HG03558 (cell line): ENCODE data around the gene ABLIM3.

ENCODE experiments used
- ATAC-seq: cut with Tn5 transposase; IDR thresholded peaks from one replicate; pipeline ENCODE4 v1.9.1; 2021; ENCODE audit warnings: moderate number of reproducible peaks; ENCODE audit not compliant: unreplicated experiment; ENCODE audit errors: extremely low read depth

ABLIM3 gene

DNA sequence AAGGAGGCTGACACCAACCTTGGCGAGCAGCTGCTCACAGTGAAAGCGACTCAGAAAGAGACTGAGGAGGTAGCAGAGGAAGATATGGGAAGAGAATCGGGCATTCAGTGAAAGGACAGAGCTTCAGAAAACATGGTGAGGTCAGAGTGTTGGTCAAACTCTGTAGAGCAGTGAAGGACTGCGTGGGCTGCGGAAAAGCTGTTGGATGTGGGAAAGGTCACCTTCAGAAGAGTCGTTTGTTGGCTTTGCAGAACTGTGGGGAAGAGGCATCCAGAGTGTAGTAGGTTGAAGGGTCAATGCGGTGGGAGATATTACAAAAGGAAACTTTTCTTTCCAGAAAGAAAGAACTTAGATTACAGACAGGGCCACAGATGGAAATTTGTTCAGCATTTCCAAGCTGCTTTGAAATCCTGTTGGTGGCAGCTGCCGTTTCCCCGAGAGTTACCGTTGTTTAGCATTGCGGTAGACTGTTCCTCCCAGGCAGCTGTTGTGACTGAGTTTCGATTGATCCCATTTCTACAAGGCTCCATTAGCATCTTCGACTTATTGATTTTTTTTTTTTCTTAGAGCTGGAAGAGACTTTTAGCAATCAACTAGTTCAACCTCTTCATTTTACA lies 72.1 kb downstream of the ABLIM3 start:
- ATAC-seq: no peak

DNA sequence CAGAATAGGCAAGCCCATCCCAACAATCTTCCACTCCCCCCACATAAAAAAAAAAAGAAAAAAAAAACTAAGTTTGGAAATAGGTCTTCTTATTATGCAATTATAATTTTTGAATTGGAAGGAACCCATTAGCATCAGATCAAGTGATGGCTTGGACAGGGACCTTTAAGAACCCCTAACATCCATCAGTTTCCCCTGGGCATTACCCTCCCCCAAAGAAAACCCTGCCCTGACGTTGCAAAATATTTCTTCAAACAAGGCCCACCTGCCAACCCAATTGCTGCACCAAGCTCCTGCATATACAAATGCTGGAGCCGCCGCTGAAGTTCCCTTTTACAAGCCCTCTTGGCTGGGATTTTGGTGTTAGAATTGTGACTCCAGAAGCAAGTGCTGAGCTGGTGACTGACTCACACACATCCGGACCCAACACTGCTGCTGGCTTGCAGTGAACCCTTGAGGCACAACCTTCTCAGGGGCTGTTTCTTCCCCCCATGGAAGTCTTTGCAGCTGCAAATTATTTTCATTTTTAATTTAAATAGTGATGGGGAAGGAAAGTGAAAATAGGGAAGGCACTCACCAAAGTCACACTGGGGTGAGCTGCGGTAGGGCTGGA lies 74.3 kb downstream of the ABLIM3 start:
- ATAC-seq: no peak

DNA sequence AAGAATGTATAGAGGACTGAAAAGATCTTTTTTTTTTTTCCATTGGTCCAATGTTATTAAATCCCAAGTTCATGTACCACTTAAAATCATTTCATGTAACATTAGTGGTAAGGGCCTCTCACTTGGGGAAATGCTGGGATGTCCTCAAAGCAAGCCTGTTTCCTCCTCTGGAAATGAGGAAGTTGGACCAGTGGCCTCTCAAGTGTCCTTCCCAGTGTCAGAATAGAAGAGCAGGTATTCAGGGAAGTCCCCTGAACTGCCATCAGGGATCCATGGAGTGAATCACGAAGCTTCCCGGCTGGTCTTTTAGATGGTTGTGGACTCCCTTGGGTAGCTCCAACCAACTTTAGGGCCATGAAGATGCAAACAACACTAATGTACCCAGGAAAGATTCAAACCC lies 75.2 kb downstream of the ABLIM3 start:
- ATAC-seq: no peak

DNA sequence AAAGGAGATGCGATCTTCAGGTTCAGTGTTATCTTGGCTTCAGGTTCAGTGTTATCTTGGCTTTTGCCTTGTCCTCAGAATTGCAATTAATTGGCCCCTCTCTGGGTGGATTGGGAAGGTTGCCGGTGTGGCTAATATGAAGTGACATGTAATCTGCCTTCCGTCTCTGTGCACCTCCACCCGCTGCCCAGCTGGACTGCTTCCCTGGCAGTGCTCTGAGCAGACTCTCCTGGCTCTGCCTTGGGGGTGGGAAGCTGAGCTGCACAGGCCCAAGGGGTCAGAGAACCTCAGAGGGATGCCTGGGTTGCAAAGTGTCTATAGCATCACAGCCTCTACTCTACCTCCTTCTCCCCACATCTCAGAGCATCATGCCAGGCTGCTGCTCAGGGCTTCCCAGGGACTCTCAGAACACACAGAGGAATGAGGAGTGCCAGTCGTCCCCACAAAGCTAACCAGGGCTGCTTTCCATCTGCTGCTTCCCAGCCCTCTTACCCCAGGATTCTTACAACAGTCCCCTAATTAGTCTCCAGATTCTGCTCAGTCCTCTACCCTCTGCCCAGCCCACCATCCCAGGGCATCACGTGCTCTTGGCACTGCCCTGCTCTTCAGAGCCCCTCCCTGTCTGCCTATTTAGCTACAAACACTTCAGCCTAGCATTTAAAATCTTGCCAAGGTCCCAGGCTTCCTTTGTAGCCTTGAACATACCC lies 76.0 kb downstream of the ABLIM3 start:
- ATAC-seq: no peak

DNA sequence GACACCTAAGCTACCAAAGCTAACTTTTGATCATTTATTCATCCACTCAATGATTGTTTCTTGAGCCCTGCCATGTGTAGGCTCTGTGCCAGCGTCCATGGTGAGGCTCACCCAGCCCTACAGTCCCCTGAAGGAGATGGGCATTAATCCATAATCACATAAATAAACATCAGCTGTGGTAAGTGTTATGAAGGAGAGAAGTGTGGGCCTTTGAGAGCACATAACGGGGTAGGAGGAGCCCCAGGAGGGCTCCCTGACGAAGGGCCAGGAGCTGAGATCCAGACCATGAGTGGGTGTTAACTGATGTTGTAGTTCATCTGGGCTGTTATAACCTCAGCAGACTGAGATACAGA lies 76.5 kb downstream of the ABLIM3 start:
- ATAC-seq: no peak

DNA sequence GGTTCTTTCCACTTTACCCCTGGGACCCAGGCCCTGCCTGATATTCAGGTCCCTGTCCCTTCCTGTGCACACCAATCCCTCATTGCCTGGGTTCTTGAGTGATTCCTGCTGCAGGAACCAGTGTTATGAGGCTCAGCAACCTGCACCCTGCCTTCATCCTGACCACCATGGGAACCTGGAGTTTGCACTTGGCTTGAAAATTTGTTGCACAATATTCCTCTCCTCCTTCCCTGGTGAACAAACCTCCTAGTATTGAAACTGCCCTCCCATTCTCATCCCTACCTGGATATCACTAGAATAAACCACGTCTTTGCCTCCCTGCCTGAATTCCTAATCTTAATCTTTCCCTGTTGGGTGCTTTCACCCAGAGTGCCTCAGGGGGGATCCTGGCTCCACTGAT lies 78.3 kb downstream of the ABLIM3 start:
- ATAC-seq: no peak

DNA sequence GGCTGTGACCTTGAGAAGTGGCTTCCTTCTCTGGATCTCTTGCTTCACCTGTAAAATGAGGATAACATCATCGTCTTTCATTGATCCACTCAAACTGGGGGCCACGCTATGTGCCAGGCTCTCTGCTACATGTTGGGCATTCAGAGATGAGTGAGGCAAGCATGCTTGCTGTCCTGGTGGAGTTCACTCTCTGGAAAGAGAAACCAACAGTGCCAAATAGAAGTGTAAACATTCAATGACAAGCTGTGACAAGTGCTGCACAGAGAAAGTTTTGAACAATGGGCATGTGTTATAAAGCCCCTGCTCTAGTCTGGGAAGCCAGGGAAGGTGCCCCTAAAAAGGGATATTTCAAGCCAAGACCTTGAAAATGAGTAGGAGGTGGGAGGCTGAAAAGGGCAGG lies 79.5 kb downstream of the ABLIM3 start:
- no peak for ATAC-seq

DNA sequence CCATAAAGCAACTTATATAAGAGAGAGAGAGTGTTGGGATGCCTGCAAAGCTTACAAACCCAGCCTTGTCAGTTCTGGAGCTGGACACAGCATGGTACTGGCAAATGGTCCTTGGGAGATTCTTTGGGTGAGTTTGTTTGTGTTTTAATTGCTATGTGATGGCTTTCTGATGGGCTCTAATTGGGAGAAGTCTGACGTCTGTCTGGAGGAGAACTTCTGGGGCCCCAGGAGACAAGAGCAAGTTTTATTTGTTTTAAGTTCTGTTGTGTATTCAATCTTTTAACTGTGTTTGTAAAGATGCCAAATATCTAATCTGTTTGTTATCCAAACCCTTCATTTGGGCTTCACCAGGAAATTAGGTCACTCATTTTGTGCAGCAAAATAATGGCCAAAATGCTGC lies 80.0 kb downstream of the ABLIM3 start:
- ATAC-seq: no peak

DNA sequence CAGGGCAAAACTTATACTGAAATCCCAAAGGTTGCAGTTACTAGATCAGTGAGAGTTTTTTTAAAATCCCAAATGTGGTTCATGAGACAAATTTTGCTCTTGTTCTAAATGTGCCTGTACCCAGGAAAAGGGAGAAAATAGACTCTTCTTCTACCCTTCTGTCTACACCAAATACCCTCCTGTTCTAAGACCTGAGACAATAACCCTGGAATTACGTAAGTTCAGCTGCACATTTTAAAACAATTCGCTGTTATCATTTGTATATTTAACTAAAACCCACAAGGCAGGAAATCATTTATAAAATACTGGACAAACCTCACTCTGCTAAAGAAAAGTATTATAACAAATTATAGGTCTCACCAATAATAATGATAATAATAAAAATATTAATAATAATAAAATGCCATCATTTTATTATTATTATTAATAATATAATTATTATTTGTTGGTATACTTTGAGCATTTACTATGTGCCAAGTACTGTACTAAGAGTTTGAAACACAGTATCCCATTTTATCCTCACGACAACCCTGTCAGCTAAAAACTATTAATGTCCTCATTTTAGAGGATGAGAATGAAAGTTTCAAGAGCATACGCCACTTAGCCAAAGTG lies 80.5 kb downstream of the ABLIM3 start:
- ATAC-seq: no peak

DNA sequence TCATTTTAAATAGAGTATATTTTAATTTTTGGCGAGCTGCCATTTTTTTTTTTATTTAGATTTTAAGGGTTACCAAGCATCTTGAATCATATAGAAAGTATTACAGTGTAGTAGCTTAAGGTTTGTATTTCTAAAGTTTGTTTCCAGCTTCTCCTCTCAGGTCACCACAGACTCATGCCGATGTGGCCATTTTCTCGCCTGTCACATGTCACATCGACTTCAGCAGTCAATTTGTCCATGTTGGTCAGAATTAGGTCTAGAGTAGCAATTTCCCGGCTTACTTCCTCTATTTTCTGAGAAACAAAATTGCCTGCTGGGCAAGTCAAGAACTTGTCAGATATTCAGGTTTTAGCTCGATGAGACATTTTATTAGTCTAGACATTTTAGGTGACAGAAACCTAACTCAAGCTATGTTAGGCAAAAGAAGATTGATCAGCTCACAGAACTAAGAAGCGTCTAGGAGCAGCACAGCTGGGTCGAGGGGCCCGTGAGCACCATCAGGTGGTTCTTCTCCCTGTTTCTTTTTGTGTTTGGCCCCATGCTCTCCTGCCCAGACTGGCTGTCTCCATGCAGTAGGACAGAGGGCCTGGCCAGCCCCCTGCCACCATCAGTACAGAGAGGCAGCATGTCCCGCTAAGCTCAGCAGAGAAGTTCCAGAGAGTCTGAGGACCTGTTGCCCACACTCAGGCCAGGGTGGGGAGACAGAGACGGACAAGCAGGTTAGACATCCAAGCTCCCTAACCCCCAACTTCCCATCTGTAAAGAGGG lies 82.0 kb downstream of the ABLIM3 start:
- ATAC-seq: no peak

DNA sequence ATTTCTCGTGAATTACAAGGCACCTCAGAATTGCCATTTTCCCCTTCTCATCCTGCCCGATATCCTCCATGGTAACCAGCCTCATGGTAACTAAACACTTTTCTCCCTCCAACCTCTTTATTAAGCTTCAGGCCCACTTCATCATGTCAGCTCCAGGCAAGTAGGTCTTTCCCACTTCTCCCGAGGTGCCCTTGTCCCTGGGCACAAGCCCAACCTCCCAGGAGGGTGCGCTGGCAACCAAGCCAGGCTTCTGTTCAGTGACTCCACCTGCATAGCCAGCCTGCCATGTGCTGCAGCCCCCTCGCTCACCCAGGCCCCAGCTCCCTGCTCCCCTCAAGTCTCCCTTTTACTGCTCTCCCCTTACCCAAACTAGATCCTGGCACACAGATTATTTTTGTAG lies 83.0 kb downstream of the ABLIM3 start:
- no peak for ATAC-seq

DNA sequence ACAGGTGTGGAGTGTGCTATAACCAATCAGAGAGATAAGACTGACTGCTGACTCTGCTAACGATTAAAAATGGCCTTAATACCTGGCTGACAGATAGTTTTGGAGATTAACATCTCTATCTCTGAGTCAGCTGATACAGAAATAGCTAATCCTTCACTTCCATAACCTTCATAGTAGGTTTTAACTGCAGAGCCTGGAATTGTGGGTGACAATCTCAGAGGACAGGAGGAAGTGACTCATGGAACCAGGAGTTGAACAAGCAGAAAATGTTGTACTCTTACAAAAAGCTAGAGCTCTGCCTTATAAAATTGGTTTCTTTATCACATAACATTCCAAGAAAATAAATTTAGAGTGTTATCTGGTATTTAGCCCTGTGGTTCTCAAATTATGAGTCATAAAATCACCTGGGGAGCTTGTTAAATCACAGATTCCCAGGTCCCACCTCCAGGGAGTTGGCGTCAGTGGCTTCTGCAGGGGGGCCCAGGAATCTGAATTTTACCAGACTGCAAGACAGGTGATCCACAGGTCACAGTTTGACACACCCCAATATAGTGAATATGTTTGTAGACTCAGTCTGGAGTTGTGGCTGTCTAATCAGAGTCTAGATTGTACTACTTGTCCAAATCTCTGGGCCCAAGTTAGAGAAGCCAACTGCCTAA lies 86.0 kb downstream of the ABLIM3 start:
- ATAC-seq: no peak

DNA sequence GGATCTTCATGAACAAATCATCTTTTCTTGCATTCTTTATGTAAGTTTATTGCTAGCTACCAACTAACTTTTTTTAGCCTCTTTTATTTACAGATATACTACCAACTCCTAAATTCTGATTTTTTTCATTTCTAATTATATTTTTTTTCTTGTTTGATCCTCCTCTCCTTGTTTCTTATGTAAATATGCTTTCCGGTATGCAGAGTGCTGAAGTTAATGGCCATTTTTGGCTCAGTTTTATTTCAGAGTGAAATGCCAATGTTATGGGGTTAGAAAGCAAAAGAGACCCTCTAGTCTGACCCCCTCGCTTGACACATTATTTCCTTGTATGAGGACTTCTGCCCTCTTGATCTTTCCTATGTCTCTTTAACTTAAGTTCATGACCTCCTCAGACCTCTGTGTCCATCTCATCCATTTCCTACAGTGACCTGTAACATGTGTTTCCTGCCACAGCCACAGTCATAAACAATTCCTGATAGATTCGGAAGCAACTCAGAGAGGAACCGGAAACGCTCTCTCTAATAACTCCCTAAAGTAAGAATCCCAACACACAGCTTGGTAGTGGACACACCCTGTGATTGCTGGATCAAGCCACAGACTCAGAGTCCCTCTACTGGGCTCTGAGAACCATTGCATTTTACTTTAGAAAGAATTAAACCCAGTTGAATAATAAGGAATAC lies 87.5 kb downstream of the ABLIM3 start:
- no peak for ATAC-seq

DNA sequence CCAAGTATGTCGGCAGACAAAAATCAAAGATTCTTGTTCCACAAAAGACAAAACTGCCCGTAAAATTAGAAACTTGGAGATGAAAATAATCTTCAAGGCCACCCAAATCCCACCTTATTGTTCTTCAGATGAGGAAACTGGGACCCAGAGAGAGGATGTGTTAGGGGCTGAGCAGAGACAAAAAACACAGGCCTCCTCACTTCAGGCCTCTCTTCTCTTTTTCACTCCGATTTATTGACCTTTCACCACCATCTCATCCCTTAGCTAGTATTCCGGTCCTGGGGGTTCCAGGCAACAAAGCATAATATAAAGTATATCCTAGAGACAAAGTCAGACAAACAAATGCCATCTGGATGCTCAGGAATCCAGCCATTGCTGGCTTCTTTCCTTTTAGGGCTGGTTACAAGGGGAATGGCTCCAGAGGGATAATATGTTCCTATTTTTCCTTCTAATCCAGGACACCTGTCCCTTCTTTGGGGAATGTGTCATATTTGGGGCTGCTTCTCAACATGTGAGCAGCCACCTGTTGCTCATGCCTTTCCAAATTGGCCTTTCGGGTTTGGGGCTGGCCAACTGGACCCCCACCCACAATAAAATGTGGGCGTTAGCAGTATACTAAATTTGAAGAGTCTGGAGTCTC lies 88.1 kb downstream of the ABLIM3 start:
- ATAC-seq: no peak

DNA sequence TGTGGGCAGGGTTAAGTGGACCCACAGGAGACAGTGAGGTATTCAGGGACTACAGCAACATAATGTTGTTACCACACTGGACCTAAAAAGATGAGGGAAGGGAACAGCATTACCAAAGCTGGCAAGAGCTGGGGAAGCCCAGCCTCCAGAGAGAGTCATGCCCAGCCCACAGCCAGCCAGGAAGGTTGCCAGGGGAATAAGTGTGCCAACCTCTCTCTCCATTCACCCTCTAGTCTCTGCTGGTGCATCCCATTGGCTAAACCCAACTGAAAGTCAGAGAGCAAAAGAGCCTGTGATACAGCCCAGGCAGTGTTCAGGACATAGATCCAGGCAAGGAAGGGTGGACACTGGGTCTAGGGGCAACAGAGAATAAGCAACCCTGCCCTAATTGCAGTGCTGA lies 94.5 kb downstream of the ABLIM3 start:
- no peak for ATAC-seq

DNA sequence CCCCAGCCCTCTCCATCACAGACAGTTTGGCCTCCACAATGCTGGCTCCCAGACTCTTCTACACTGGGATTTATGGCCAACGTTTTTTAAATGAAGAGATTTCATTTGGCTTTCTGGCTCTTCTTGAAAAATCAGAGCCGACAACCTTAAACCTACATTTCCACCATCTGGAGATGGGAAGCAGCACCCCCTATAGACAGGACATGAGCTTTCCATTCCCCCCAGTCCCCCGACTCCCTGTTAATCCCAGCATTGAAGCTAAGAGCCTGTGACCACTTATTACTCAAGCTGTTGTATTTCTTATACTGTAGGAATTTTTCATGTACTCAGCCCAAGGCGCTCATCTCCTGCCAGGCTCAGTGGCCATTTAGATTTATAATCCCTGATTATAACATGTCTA lies 96.4 kb downstream of the ABLIM3 start:
- no peak for ATAC-seq

DNA sequence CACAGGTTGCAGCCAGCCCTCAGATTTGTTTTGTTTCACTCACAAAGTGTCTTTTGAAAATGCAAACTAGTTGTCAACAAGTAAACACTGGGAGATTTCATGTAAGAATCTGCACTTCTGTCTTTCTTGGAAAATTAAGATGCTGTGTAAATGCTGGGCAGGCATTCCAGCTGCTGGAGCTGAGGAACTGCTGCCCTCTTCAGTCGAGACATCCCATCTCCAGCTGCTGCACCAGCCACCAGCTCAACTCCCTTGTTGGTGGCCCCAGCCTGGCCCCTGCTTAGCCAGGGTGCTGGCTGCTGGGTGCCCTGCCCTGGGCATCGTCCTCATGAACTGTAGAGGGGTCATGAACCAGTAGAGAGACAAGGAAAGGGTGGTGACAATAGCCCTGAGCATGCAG lies 97.2 kb downstream of the ABLIM3 start:
- no peak for ATAC-seq

DNA sequence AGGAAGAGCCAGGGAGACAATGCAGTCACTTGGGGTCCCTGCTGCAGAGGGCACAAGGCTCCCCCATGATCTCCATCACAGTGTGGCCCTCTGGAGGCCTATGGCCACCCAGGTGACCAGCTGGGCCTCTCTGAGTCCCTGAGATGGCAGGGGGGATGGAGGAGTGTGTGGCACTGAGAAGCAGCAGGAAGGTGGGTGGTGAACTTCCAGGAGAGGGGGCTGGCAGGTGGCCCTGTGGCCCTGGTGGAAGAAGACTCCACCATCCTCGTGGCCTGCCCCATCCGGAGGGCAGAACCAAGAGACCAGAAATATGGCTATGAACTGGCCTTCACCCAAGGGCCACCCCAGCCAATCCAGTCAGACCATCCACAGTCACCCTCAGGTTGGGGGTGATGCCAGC lies 98.6 kb downstream of the ABLIM3 start:
- ATAC-seq: no peak

DNA sequence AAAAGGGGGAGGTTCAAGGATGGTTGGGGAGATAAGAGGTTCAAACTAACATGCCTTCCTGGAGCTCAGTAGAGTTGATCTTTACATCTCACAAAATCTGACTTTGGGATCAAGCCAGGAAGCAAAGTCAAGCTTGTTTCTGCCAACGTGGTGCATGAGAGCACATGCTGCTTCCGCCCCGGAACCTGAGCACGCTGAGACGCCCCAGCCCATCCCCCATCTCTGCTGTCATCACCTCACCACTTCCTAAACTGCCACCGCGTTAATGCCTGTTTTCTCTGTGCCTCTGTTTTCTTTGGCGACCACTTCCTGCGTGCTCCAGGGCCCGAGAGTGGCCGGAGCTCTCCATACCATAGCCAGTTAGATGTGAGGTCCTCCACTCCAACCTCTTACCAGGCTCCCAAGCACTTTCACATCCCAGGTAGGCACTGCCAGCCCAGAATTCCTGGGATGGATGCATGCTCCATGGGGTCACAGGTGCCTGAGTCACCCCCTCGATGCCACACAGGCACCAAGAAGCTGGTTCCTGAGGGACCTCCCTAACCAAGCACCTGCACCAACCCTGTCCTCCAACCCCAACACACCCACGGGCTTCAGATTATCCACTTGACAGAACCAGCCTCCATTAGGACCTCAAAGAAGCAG lies 99.2 kb downstream of the ABLIM3 start:
- no peak for ATAC-seq
